OCI-LY1 (cell line): ENCODE data around the gene ITGAX.

Experiments used
- CTCF ChIP-seq: fragments of 200-600 bp; sonication (generic), shearing (Covaris generic); IDR thresholded peaks from 2 replicates; pipeline ENCODE4 v1.5.1; 2017; ENCODE audit warnings: mild to moderate bottlenecking, antibody characterized with exemption, low read length, moderate library complexity, mixed read lengths
- EZH2 ChIP-seq: fragments of 200-600 bp; sonication (generic), shearing (Covaris generic); IDR thresholded peaks from 2 replicates; pipeline ENCODE4 v1.8.0; 2017; ENCODE audit warnings: borderline replicate concordance, mixed run types, mild to moderate bottlenecking, antibody characterized with exemption, low read length, moderate library complexity, mixed read lengths

DNA sequence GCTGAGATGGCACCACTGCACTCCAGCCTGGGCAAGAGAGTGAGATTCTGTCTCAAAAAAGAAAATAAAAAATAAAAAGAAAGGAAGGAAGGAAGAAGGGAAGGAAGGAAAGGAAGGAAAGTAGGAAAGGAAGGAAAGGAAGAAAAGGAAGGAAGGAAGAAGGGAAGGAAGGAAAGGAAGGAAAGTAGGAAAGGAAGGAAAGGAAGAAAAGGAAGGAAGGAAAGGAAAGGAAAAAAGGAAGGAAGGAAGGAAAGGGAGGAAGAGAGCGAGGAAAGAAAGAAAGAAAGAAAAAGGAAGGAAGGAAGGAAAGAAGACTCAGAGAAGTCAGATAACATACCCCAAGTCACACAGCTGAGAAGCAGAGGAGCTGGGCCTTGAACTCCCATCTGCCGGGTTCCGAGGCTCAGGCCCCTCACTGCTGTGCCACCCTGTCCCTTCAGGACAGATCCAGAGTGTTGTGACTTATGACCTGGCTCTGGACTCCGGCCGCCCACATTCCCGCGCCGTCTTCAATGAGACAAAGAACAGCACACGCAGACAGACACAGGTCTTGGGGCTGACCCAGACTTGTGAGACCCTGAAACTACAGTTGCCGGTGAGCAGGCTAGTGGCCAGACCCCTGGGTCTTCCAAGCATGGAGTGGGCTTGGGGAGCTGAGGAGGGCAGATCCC lies 30.9 kb upstream of the ITGAX start:
- no peak for TF ChIP-seq CTCF
- TF ChIP-seq EZH2: no peak
